ENCODE data around the gene FAM227B.

FAM227B gene

GRCh38 chr15:49315391-49315823 is 305.2 kb downstream of the FAM227B start:
- Histone ChIP-seq H3K4me3 (ENCODE audit: low read depth in 1 of 2, low read length in 2 of 2) (no peak overlapping the region), H3K36me3 (ENCODE audit: insufficient read depth, low read length) (peaks cover 15% of the 10 kb centered on the region), H3K27me3 (ENCODE audit: control insufficient read depth in 1 of 2, insufficient read depth in 2 of 2, low read length in 2 of 2) (no peaks in the 10 kb centered on the region), H3K9ac (ENCODE audit: low read length) (no peak overlapping the region), H3K27ac (ENCODE audit: low read depth, low read length) (no peak overlapping the region), H3K4me1 (ENCODE audit: insufficient read depth, low read length) (peaks cover 24% of the 10 kb centered on the region), H3K9me3 (ENCODE audit: low read length) (no peaks in the 10 kb centered on the region)

DNA sequence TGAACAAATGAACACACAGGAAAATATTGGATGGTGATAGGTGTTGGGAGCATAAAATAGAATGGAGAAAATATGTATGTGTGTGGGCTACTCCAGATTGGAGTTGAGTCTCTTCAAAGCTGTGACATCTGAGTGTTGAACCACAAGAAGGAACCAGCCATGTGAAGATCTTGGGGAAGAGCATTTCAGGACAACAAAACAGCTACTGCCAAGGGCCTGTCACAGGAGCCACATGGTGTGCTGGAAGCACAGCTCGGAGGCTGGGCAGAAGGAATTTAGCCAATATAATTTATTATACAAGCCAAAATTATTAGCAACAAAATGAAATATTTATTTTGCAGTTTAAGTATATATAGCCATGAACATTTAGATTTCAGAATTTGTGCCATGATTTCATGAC is 305.9 kb downstream of the FAM227B start:
- H3K4me1 ChIP-seq (ENCODE audit: insufficient read depth, low read length): peaks cover 24% of the 10 kb centered on the region
- H3K27me3 ChIP-seq (ENCODE audit: control insufficient read depth in 1 of 2, insufficient read depth in 2 of 2, low read length in 2 of 2): no peaks in the 10 kb centered on the region
- peaks cover 8% of the 10 kb centered on the region for H3K36me3 ChIP-seq (ENCODE audit: insufficient read depth, low read length)
- H3K9ac ChIP-seq (ENCODE audit: low read length): no peak overlapping the region
- no peak overlapping the region for H3K4me3 ChIP-seq (ENCODE audit: low read depth in 1 of 2, low read length in 2 of 2)
- no peaks in the 10 kb centered on the region for H3K9me3 ChIP-seq (ENCODE audit: low read length)
- H3K27ac ChIP-seq (ENCODE audit: low read depth, low read length): no peak overlapping the region

DNA sequence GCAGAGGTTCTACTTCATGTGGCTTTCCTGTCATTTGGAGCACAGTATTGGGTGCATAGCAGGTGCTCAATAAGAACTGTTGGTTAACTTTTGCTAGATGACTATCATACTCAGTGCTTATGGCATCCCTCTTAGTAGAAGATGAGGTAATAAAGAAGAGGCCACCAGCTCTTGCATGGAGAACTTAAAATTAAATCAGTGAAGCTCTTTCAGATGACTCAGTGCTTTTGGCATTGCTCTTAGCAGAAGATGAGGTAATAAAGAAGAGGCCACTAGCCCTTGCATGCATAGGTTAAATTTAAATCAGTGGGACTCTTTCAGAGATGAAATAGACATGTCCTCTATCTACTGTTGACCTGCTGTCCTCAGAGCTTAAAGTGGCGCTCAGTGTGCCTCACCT is 307.0 kb downstream of the FAM227B start:
- no peaks in the 10 kb centered on the region for H3K36me3 ChIP-seq (ENCODE audit: insufficient read depth, low read length)

DNA sequence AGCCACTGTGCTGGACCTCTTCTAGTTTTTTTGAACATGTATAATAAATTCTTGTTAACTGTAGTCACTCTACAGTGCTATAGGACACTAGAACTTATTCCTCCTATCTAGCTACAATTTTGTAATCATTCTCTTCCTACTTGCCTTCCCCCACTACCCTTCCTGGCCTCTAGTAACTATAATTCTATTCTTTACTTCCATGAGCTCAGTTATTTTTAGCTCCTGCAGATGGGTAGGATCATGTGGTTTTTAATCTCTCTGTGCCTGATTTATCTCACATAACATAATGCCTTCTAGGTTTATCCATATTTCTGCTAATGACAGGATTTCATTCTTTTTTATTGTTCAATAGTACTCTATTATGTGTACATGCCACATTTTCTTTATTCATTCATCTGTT is 310.7 kb downstream of the FAM227B start:
- no peak overlapping the region for H3K27ac ChIP-seq (ENCODE audit: low read depth, low read length)
- no peak overlapping the region for H3K9ac ChIP-seq (ENCODE audit: low read length)
- H3K4me1 ChIP-seq (ENCODE audit: insufficient read depth, low read length): peaks cover 16% of the 10 kb centered on the region
- no peaks in the 10 kb centered on the region for H3K27me3 ChIP-seq (ENCODE audit: control insufficient read depth in 1 of 2, insufficient read depth in 2 of 2, low read length in 2 of 2)
- H3K4me3 ChIP-seq (ENCODE audit: low read depth in 1 of 2, low read length in 2 of 2): no peak overlapping the region
- H3K9me3 ChIP-seq (ENCODE audit: low read length): no peaks in the 10 kb centered on the region
- no peaks in the 10 kb centered on the region for H3K36me3 ChIP-seq (ENCODE audit: insufficient read depth, low read length)

More for the DNA sequence above, 307.0 kb downstream of the FAM227B start:
- Histone ChIP-seq H3K9me3 (ENCODE audit: low read length) (no peaks in the 10 kb centered on the region), H3K27ac (ENCODE audit: low read depth, low read length) (no peak overlapping the region), H3K4me1 (ENCODE audit: insufficient read depth, low read length) (peaks cover 24% of the 10 kb centered on the region), H3K9ac (ENCODE audit: low read length) (no peak overlapping the region), H3K27me3 (ENCODE audit: control insufficient read depth in 1 of 2, insufficient read depth in 2 of 2, low read length in 2 of 2) (no peaks in the 10 kb centered on the region), H3K4me3 (ENCODE audit: low read depth in 1 of 2, low read length in 2 of 2) (no peak overlapping the region)

- H3K27me3 ChIP-seq (ENCODE audit: control insufficient read depth in 1 of 2, insufficient read depth in 2 of 2, low read length in 2 of 2): no peaks in the 10 kb centered on the region
- H3K4me3 ChIP-seq (ENCODE audit: low read depth in 1 of 2, low read length in 2 of 2): no peak overlapping the region
- H3K9me3 ChIP-seq (ENCODE audit: low read length): no peaks in the 10 kb centered on the region
- H3K9ac ChIP-seq (ENCODE audit: low read length): no peak overlapping the region
- H3K4me1 ChIP-seq (ENCODE audit: insufficient read depth, low read length): peaks cover 7% of the 10 kb centered on the region
- H3K36me3 ChIP-seq (ENCODE audit: insufficient read depth, low read length): peaks cover 8% of the 10 kb centered on the region
- H3K27ac ChIP-seq (ENCODE audit: low read depth, low read length): no peak overlapping the region
These were observed 311.9 kb downstream of the FAM227B start for GRCh38 chr15:49308686-49309085.

- peaks cover 10% of the 10 kb centered on the region for H3K36me3 ChIP-seq (ENCODE audit: insufficient read depth, low read length)
- no peaks in the 10 kb centered on the region for H3K9me3 ChIP-seq (ENCODE audit: low read length)
- H3K4me1 ChIP-seq (ENCODE audit: insufficient read depth, low read length): no peaks in the 10 kb centered on the region
- H3K9ac ChIP-seq (ENCODE audit: low read length): no peak overlapping the region
- no peak overlapping the region for H3K4me3 ChIP-seq (ENCODE audit: low read depth in 1 of 2, low read length in 2 of 2)
- H3K27me3 ChIP-seq (ENCODE audit: control insufficient read depth in 1 of 2, insufficient read depth in 2 of 2, low read length in 2 of 2): no peaks in the 10 kb centered on the region
- no peak overlapping the region for H3K27ac ChIP-seq (ENCODE audit: low read depth, low read length)
These were observed 314.1 kb downstream of the FAM227B start for GRCh38 chr15:49306551-49306950.

- no peak overlapping the region for H3K27ac ChIP-seq (ENCODE audit: low read depth, low read length)
- H3K36me3 ChIP-seq (ENCODE audit: insufficient read depth, low read length): peaks cover 10% of the 10 kb centered on the region
- H3K9me3 ChIP-seq (ENCODE audit: low read length): no peaks in the 10 kb centered on the region
- no peak overlapping the region for H3K9ac ChIP-seq (ENCODE audit: low read length)
- no peak overlapping the region for H3K4me3 ChIP-seq (ENCODE audit: low read depth in 1 of 2, low read length in 2 of 2)
- H3K4me1 ChIP-seq (ENCODE audit: insufficient read depth, low read length): no peaks in the 10 kb centered on the region
- H3K27me3 ChIP-seq (ENCODE audit: control insufficient read depth in 1 of 2, insufficient read depth in 2 of 2, low read length in 2 of 2): no peaks in the 10 kb centered on the region
These were observed 317.6 kb downstream of the FAM227B start for GRCh38 chr15:49303003-49303402.

GRCh38 chr15:49301562-49301961 is 319.1 kb downstream of the FAM227B start:
- Histone ChIP-seq H3K27ac (ENCODE audit: low read depth, low read length) (no peak overlapping the region), H3K4me1 (ENCODE audit: insufficient read depth, low read length) (no peaks in the 10 kb centered on the region), H3K9me3 (ENCODE audit: low read length) (no peaks in the 10 kb centered on the region), H3K9ac (ENCODE audit: low read length) (no peak overlapping the region), H3K27me3 (ENCODE audit: control insufficient read depth in 1 of 2, insufficient read depth in 2 of 2, low read length in 2 of 2) (no peaks in the 10 kb centered on the region), H3K36me3 (ENCODE audit: insufficient read depth, low read length) (peaks cover 10% of the 10 kb centered on the region), H3K4me3 (ENCODE audit: low read depth in 1 of 2, low read length in 2 of 2) (no peak overlapping the region)

DNA sequence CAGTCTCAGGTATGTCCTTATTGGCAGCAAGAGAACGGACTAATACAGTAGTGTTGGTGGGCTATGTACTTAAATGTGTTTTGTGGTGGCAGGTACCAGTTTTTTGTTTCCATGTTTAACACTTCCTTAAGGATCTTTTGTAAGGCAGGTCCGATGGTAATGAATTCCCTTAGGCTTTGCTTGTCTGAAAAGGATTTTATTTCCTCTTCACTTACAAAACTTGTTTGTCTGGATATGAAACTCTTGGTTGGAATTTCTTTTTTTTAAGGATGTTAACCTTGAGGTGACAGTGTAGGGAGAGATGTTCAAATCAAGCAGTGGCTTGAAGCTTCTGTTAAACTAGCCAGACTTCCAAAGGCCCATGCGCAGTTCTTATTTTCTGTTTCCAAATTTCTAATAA is 319.8 kb downstream of the FAM227B start:
- Histone ChIP-seq H3K27ac (ENCODE audit: low read depth, low read length) (no peak overlapping the region), H3K4me3 (ENCODE audit: low read depth in 1 of 2, low read length in 2 of 2) (no peak overlapping the region), H3K9me3 (ENCODE audit: low read length) (no peaks in the 10 kb centered on the region), H3K4me1 (ENCODE audit: insufficient read depth, low read length) (no peaks in the 10 kb centered on the region), H3K9ac (ENCODE audit: low read length) (no peak overlapping the region), H3K27me3 (ENCODE audit: control insufficient read depth in 1 of 2, insufficient read depth in 2 of 2, low read length in 2 of 2) (no peaks in the 10 kb centered on the region), H3K36me3 (ENCODE audit: insufficient read depth, low read length) (peaks cover 14% of the 10 kb centered on the region)

- peaks cover 14% of the 10 kb centered on the region for H3K36me3 ChIP-seq (ENCODE audit: insufficient read depth, low read length)
- H3K27ac ChIP-seq (ENCODE audit: low read depth, low read length): no peak overlapping the region
- H3K4me3 ChIP-seq (ENCODE audit: low read depth in 1 of 2, low read length in 2 of 2): no peak overlapping the region
- no peaks in the 10 kb centered on the region for H3K27me3 ChIP-seq (ENCODE audit: control insufficient read depth in 1 of 2, insufficient read depth in 2 of 2, low read length in 2 of 2)
- H3K4me1 ChIP-seq (ENCODE audit: insufficient read depth, low read length): no peaks in the 10 kb centered on the region
- no peak overlapping the region for H3K9ac ChIP-seq (ENCODE audit: low read length)
- no peaks in the 10 kb centered on the region for H3K9me3 ChIP-seq (ENCODE audit: low read length)
These were observed 323.0 kb downstream of the FAM227B start for GRCh38 chr15:49297584-49297983.

DNA sequence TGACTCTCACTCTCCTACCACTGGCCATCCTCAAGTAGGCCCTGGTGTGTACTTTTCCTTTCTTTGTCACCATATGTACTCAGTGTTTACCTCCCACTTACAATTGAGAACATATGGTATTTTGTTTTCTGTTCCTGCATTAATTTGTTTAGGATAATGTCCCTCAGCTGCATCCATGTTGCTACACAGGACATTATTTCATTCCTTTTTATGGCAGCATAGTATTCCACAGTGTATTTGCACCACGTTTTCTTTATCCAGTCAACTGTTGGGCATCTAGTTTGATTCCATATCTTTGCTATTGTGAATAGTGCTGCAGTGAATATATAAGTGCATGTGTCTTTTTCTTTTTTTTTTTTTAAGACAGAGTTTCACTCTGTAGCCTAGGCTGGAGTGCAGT is 324.4 kb downstream of the FAM227B start:
- Histone ChIP-seq H3K27ac (ENCODE audit: low read depth, low read length) (no peak overlapping the region), H3K36me3 (ENCODE audit: insufficient read depth, low read length) (peaks cover 22% of the 10 kb centered on the region), H3K4me3 (ENCODE audit: low read depth in 1 of 2, low read length in 2 of 2) (no peak overlapping the region), H3K4me1 (ENCODE audit: insufficient read depth, low read length) (no peaks in the 10 kb centered on the region), H3K27me3 (ENCODE audit: control insufficient read depth in 1 of 2, insufficient read depth in 2 of 2, low read length in 2 of 2) (no peaks in the 10 kb centered on the region), H3K9me3 (ENCODE audit: low read length) (no peaks in the 10 kb centered on the region), H3K9ac (ENCODE audit: low read length) (no peak overlapping the region)

DNA sequence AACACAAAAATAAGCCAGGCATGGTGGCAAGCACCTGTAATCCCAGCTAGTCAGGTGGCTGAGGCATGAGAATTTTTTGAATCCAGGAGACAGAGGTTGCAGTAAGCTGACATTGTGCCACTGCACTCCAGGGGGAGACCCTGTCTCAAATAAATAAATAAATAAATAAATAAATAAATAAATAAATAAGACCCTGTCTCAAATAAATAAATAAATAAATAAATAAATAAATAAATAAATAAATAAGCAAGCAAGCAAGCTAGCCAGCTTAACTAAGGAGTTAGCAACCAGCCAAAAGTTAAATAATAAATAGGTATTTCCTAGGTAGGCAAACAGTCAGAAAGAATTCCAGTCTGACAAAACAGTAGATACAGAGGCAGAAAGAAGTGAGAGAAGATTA is 326.7 kb downstream of the FAM227B start:
- Histone ChIP-seq H3K9ac (ENCODE audit: low read length) (no peak overlapping the region), H3K27me3 (ENCODE audit: control insufficient read depth in 1 of 2, insufficient read depth in 2 of 2, low read length in 2 of 2) (no peaks in the 10 kb centered on the region), H3K36me3 (ENCODE audit: insufficient read depth, low read length) (peaks cover 22% of the 10 kb centered on the region), H3K4me1 (ENCODE audit: insufficient read depth, low read length) (no peaks in the 10 kb centered on the region), H3K4me3 (ENCODE audit: low read depth in 1 of 2, low read length in 2 of 2) (no peak overlapping the region), H3K9me3 (ENCODE audit: low read length) (no peaks in the 10 kb centered on the region), H3K27ac (ENCODE audit: low read depth, low read length) (no peak overlapping the region)

Data from muscle layer of colon (tissue), 2 donors.